HG03103 (cell line): Measurements from ENCODE around the gene DLG2.

Experiments used
- ATAC-seq: cut with Tn5 transposase; IDR thresholded peaks from one replicate; pipeline ENCODE4 v1.9.1; 2021; ENCODE audit warnings: low read depth; ENCODE audit not compliant: unreplicated experiment

Gene DLG2

DNA sequence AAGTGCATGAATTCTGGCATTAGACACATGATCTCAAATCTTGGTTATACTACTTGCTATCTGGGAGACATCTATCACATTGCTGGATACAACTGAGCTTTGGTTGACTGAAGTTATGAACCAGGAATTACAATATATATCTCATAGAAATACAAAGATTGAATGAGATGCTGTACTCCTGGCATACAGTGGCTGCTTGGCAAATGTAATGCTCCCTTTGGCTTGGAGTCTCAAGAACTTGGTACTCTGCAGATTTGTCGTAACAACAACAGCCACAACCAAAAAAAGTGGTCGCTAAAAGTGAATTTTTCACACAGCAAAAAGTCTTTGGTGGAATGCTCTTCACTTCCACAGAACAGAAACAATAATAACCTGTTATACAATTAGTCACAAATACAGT is 1082.6 kb downstream of the DLG2 start:
- no peak for ATAC-seq

DNA sequence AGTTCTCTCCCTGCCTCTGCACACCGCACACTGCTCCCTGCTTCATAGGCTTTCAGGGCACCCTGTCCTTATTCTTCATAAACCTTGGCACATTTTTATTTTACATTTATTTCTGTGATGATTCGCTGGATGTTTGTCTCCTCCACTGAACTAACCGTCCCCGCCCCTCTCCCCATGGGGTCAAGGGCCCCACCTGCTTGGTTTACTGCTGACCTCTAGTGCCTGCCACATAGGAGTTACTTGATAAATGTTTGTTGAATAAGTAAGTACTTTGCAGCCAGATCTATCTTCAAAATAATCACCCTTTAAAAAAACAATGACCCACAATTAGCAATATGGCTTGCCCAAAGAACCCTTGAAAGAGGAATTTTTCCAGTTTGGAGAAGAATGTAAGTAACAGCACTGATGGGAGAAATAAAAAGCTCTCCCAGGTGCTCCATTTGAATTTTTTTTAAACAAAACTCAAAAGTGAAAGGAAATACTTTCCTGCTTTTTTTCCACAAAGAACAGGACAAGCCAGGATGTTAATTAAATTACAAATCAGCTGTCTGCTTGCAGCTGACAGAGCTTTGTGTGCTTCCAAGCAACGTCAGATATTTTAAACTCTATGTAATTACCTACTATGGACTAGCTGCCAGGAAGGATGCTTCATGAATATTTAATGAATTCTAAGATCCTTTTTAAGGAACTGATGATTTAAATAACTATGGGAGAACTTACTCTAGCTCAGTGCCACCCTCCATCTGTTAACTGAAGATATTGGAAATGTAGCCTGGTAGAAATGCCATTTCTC is 1083.6 kb downstream of the DLG2 start:
- ATAC-seq: no peak

DNA sequence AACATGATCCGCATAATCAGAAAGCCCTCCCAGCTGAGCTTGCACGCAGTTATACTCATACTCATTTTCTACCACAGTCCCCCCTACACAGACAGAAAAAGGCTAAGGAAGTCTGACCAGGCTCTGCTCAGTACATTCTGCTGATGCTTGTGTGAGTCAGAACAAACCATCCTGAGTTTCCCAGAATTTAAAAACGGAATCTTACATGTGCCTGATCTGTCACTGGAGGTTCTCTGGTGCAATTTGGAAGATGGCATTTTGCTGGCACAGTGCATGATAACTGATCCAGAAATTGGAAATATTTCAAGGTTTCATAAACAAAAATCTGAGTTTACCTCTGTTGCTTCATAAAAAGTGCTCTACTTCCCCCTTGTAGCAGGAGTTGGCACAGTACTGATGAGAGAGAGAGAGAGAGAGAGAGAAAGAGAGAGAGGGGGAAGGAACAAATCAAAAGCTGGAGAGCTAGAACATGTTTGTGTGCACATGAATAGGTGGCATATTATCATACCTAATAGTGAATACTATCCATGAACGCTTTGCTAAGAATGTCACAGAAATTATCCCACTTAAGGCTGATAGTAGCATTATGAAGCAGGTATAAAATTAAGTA is 1085.3 kb downstream of the DLG2 start:
- ATAC-seq: no peak

DNA sequence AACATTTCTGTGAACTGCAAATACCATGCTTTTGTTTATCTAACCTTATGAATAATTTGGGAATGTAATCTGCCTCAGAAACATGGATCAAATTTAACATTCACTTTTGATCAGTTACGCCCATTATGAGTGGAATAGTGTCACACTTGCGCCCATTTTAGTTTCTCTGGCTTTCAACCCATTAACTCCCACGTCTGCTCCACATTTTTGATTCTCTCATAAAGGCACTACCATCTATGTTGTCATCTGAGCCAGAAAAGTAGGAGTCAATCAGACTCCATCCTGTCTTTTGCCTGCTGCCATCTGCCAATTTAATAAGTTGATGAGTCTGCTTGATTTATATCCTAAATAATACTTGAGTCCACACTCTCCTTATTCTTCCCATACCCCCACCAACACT is 1090.7 kb downstream of the DLG2 start:
- no peak for ATAC-seq

DNA sequence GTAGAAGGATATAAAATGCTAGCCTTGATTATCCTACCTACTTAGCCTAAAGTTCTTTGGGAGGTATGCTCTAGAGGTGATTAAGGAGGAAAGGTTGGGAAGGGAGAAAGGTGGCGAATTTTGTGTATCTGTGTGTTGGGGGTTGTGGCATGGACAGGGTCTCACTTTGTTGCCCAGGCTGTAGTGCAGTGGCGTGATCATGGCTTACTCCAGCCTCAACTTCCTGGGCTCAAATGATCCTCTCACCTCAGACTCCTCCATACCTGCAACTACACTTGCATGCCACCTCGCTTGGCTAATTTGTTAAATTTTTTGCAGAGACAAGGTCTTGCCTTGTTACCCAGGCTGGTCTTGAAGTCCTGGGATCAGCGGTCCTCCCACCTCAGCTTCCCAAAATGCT is 1094.8 kb downstream of the DLG2 start:
- ATAC-seq: no peak

DNA sequence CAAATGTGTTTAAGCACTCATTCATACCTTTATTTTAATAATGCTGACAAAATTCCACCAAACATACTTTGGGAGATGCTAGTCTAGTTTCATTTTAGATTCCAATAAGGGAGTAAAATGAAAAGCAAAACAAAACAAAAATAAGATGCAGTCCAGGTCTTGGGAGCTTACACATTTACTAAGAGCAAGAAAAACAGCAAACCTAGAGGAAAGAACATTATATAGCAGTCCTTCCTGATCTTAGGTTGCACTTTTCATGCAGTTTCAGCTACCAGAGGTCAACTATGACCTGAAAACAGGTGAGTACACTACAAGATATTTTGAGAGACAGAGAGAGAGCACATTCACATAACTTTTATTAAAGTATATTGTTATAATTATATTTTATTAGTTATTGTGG is 1100.9 kb downstream of the DLG2 start:
- no peak for ATAC-seq

DNA sequence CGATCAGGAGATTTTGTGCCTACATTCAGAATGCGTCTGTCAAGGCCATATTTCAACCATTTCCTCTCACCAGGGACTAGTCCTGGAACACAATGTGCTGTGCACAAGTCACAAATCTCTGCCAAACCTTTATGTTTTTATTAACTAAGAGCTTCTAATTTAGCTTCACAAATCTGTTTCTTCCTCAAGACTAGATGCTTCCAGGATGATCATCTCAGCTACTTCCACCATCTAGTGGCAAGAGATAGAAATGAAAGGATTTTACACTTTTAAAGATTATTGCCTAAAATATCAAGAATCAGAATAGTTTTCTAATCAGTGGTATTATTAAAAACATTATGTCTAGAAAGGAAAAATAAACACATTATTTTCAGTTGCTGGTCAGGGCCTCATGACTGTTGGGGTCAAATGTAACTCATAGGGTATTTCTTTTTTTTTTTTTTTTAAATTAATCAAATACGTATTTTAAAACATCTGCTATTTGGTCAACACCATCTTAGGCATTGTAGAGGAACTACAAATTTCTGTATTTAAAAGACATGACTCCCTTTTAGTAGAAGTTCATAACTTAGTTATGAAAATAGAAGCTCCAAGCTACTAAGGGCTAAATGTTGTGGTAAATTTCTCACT is 1102.6 kb downstream of the DLG2 start:
- ATAC-seq: no peak

DNA sequence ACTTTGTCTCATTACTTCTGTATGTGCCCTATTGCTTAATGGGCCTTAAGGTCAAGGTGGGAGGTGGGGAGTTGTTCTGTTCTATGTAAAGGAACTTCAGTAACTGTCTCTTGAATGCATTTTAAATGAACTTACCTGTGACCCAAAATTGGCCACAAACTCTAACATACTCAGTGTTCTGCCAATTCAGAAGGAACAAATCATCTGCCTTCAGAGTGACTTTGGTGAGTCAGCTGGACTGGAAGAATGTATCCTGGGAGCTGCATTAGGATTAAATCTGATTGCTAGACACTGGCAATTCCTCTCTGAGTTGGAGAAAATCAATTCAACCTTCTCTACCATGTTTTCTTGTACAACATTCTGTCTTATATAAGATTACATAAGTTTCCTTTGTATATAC is 1104.8 kb downstream of the DLG2 start:
- ATAC-seq: no peak

DNA sequence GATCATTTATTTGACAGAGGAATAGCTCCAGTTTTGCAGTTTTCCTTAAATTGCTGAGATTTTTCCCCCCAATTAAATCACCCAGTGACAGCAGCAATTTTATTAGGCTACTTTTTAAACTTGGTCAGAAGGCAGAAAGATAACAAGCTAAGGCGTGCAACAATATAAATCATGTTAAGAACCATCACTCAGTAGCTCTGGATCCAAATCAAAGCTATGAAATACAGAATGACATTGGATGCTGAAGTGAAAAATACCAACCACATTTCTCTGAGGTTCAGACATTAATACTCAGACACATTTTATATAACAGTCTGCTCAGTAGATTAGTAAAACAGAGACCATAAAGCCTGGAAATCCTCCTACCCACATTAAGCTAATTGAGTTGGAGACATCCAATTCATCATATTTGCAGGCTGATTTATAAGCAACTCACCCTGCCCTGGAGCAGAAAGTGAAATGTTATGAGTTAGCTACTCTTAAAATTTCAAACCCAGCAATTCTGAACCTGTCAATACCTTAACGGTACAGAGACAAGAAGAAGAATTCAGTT is 1108.4 kb downstream of the DLG2 start:
- no peak for ATAC-seq

DNA sequence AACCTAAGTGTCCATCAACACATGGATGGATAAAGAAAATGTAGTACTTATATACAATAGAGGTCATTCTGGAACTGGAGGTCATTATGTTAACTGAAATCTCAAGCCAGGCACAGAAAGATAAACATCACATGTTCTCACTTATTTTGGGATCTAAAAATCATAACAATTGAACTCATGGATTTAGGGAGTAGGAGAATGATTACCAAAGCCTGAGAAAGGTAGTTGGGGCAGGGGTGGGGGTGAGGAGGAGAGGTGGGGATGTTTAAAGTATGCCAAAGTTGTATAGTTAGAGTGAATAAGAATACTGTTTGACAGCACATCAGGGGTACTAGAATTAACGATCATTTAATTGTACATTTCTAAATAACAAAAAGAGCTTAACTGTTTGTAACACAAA is 1112.7 kb downstream of the DLG2 start:
- ATAC-seq: no peak

DNA sequence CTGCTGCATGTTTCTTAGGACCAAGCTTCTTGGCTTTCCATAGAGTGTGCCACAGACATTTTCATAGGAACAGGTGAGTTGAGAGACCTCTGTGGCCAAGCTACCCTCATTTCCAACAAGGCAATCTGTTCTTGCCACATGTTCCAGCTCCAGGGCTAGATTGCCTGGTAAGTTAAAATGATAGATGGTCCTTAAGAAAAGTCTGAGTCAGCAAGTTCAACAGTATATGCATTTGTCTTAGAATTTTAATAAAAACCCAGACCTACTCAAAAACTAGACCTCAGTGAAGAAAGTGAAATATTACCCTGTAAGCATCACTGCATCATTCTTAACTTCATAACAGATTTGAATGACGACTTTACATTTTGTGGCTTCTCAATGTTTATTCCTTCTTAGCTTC is 1123.6 kb downstream of the DLG2 start:
- ATAC-seq: no peak

DNA sequence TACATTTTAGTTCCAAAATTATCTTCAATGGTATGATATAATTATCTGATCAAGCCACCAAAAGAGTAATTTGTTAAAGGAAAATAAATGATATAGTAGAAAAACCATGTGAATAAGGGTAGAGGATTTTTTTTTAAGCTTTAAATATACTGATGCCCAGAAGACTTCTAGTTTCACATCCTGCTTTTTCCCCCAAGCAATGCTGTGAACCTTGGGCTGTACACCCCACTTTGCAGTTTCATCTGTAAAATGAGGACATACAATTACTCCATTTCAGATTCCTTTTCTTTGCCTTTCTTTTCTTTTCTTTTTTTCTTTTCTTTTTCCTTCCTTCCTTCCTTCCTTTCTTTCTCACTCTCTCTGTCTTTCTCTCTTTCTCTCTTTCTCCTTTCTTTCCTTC is 1125.4 kb downstream of the DLG2 start:
- no peak for ATAC-seq

DNA sequence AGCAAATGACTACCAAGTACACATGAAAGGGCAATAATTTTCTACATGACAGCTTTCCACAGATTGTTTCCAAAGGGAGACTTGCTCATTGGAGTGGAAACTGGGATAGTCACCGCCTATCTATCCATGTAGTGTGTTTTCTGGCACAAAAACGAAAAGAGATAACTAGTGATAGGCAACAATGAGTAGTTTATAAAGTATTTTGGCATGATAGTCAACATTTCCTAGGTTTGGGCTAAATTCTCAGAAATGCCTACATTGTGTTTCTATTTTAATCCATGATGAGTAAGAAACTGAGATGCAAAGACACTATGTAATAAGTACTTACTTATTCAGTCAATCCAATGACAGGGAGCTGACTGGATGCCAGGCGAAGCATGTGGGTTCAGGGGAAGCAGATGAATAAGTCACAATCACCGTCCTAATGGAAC is 1129.1 kb downstream of the DLG2 start:
- ATAC-seq: no peak

DNA sequence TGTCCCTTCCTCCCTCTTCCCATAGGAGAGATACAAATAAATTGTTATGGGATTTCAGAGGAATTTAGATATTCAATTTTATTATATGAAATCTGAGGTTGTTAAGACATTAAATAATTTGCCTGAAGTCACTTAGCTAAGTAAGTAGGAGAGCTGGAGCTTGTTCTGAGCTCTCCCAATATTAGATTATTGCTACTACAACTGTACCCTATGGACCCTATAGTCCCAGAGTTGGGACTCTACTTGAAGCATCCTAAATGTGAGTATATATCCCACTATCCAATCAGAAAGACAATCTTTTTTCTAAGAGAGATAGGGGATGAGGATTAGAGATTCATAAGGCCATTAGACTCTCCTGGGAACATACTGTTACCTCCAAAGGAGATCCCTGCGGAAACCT is 1130.0 kb downstream of the DLG2 start:
- ATAC-seq: no peak

DNA sequence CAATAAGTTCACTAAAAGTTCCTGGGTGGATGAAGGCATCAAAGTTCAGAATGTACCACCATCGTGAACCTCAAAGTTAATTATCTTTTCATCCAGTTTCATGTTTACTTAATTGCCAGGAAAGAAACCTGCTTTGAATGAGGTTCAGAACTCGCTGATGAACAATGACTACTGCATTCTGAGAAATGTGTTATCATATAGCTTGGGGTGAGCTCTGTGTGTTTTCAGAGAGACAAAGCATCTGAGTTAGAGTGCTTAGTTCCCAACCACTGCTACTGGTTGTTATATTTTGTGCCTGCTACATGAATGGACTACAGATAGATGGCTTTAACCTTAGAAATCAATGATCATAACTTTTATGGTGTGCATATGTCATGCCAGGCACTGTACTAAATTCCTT is 1131.0 kb downstream of the DLG2 start:
- no peak for ATAC-seq

DNA sequence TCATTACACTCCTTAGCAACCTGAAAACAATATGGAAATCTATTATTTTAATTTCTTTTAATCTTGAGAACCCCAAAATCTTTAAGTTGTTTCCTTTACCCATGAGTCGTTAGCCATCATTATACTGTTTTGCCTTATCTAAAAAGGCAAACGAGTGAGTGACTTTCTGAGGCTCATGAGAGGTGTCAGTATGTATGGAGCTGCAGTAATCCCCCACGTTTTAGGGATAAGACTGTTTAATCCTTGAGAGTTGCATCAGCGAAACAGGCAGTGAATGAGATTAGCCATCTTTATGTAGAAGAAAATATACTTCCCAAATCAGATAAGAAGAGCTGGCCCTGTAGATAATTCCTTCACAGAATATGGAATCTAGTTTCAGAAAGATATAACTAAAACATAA is 1147.0 kb downstream of the DLG2 start:
- no peak for ATAC-seq

DNA sequence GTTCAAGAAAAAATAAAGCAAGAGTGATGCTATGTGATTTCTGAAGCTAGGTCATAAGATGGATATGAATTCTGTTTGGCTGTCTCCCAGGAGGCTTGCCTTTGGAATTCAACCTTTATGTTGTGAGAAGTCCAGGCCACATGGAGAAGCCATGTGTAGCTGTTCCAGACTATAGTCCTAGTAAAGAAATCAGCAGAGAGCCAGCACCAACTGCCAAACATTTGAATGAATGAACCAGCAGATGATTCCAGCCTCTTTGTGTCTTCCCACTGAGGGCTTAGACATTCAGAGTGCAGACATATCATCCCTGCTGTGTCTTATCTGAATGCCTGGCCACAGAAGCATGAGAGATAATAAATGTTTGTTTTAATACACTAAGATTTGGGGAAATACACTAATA is 1150.6 kb downstream of the DLG2 start:
- no peak for ATAC-seq

DNA sequence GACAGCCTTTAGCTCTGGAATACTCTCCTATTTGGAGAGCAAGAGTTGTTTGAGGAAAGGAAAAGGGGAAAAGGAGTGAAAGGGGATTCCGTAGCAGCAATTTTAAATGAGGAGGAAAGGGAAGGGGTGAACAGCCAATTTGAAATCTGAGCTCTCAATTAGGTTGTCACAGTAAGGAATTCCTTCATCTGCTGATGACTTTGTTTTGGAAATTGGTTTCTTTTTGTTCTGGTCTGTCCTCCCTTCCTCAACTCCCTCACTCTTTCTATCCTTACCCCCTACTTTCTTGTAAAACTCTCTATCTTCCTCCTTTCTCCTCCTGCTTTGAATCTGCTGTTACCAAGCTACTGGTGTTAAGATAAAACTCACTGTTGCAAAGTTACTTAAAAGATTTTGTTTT is 1155.6 kb downstream of the DLG2 start:
- no peak for ATAC-seq

DNA sequence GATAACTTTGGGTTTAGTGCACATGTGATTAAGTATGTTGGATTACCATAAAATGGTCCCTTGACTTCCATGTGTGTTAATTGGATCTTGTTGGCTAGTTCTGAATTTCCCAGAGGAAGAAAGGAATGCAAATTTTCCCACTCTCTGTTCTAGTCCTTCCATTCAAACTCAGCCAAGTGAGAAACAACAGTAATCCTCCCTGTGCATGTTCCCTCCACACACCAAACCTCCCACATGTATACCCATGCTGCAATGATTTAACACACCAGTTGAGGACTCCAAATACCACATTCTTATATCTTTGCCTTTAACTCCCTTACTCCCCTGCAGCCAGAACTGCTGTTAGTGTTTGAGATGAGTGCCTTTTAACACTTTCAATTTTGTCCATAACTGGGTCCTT is 1158.9 kb downstream of the DLG2 start:
- no peak for ATAC-seq

DNA sequence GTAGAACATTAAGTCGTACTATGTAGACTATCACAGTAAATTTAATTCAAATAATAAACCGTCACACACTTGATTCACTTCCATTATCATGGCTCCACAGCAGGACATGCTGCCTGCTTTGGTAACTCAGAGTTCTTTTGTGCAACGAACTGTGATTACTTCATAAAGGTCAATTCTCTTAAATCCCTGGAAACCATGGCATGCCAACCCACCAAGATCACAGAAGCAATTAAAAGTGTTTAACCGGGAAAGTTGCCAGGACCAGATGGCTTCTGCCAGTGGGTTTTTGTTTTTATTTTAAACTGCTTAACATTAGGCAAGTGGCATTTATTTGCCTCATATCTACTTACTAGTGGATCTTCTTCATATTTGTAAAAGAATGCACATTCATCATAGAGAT is 1162.1 kb downstream of the DLG2 start:
- no peak for ATAC-seq

DNA sequence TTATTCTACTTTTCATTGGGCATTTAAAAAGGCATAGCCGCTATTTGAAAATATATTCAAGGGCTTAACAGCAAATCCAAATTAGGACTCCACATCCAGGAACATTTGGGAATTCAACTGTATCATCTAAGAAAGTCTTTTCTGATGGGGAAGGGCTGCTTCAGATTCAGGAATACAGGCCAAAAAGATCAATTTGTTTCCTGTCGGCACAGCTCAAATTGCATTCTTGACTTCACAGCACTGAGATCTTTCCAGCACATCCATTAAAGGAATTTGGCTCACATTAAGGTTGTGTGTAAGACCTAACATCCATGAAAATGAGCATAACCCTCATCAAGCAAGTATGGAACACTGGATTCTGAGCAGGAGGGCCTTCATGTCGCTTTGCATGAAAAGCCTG is 1171.5 kb downstream of the DLG2 start:
- no peak for ATAC-seq

DNA sequence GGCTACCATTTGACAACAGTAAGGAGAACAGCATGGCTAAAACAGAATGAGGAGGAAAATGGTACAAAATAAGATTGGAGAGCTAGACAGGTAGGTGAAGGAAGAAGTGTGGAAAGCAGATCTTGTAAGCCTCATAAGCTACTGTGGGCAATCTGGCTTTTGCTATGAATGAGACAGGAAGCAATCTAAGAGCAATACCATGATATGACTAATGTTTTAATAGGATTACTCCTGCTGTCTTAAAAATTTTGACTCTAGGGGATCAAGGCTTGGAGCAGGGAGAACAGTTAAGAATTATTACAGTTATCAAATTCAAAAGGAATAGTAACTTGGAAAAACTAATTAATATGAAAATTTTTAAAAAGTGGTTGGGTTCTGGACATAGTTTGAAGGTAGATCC is 1174.9 kb downstream of the DLG2 start:
- no peak for ATAC-seq
